BJ (cell line): ENCODE data around the gene WDFY2. TPM values are rescaled to one million over a fixed set of nuclear protein-coding genes. Genes with fewer than 3 reads are reported as not detected.

Experiments used
- CTCF ChIA-PET: fragments of 350-600 bp; formaldehyde crosslinking; extraction: SDS; loops from one replicate; lab custom pipeline; 2021; ENCODE audit warnings: antibody characterized with exemption, inconsistent platforms; lab: Yijun Ruan, JAX
- POLR2A ChIA-PET: fragments of 300-600 bp; sonication (Branson Sonifier 250); formaldehyde crosslinking; extraction: SDS; loops from one replicate; lab custom pipeline; 2021; ENCODE audit warnings: antibody characterized with exemption; lab: Charles Lee
- DNase-seq: peaks from one replicate; pipeline ENCODE4 v3.0.0-alpha.2; 2011; ENCODE audit warnings: low read depth
- H3K27me3 ChIP-seq: 2 replicates; pipeline ENCODE4 v1.6.0; 2011; ENCODE audit warnings: low read length; ENCODE audit not compliant: control insufficient read depth, insufficient read depth
- H3K36me3 ChIP-seq: 2 replicates; pipeline ENCODE4 v1.5.1; 2011; ENCODE audit warnings: low read length; ENCODE audit not compliant: control insufficient read depth, insufficient read depth
- H3K4me3 ChIP-seq: 2 replicates; pipeline ENCODE4 v1.5.1; 2011; ENCODE audit warnings: low read depth, mild to moderate bottlenecking, control low read depth, low read length
- CTCF ChIP-seq: IDR thresholded peaks from 2 replicates; pipeline ENCODE4 v1.5.1; 2011; ENCODE audit warnings: low read depth, mild to moderate bottlenecking, control low read depth, inconsistent platforms, low read length, moderate library complexity; ENCODE audit not compliant: insufficient read depth
- polyA minus RNA-seq: library from RNA; depleted of rRNA, polyadenylated mRNA; stranded (reverse); fragments of >200 nt; gene quantifications from 2 replicates; pipeline ENCODE4 v1.2.3, GENCODE V29; 2011; rRNA and poly(A)+ RNA removed
- polyA plus RNA-seq: library from polyadenylated mRNA; depleted of rRNA; stranded (reverse); fragments of >200 nt; gene quantifications from 2 replicates; pipeline ENCODE4 v1.2.3, GENCODE V29; 2011; rRNA removed

The WDFY2 gene
- polyA plus RNA-seq (4.3 and 5.6 TPM in 2 replicates), polyA minus RNA-seq (8.9 and 9.0 TPM in 2 replicates)

GRCh38 chr13:51583875-51584730 is at the start of gene WDFY2:
Gene WDFY2, plus strand, starts transcription at chr13:51584462. Its CDS starts 226 bp downstream, at chr13:51584688.
- TF ChIP-seq CTCF = no peak
- no peaks in the 10 kb centered on the region for H3K27me3 ChIP-seq
- ChIA-PET POLR2A (interaction anchor here (0.7 to 1.9 kb wide), 3 partner anchors 131 to 610 kb away, joined by 3 to 11 read pairs (median 3); partner anchors contain the start of gene INTS6), CTCF (interaction anchor here (0.6 kb wide), 1 partner anchor 1655 kb away, joined by 3 read pairs; no protein-coding TSS in a partner anchor)
- peak; percentile 100 for DNase-seq
- peak within 1 kb of the TSS; percentile 89 for H3K4me3 ChIP-seq
- H3K36me3 ChIP-seq = no peaks in the 10 kb centered on the region

DNA sequence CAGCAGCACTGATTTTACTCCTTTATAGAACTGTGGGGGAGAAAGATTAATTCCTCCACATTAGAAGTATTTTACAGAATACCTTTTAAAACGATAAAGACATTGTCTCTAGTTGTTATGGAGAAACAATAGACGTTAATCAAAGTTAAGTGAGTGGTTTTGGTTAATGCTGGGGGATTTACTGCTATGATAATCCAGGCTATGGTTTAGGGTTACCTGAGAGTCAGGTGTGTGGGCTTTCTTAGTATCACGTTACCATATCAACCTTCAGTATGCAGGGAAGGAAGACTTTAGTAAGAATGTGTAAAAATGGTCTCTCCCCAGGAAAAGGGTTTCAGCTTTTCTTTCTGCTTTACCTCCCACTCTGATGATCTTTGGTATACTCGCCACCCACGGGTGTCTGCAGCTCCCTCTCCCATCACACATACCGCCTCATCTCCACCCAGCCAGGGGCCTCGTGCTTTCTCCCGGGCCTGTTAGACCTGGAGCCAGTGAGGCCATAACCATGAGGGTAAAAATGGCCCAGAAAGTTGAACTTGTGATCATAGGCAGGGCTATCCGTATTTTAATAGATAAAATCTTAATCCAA is 45.6 kb upstream of the WDFY2 start:
- Histone ChIP-seq H3K36me3 (no peaks in the 10 kb centered on the region), H3K4me3 (no peak overlapping the region), H3K27me3 (no peaks in the 10 kb centered on the region)
- no peak for DNase-seq
- ChIA-PET CTCF (no interaction called here), POLR2A (no interaction called here)
- no peak for TF ChIP-seq CTCF

GRCh38 chr13:51539887-51540286 is 44.4 kb upstream of the WDFY2 start:
- TF ChIP-seq CTCF = no peak
- DNase-seq = no peak
- no peaks in the 10 kb centered on the region for H3K27me3 ChIP-seq
- no peaks in the 10 kb centered on the region for H3K36me3 ChIP-seq
- ChIA-PET CTCF (no interaction called here), POLR2A (no interaction called here)
- H3K4me3 ChIP-seq = no peak overlapping the region

GRCh38 chr13:51541037-51541436 is 43.2 kb upstream of the WDFY2 start:
- POLR2A ChIA-PET = no interaction called here
- no peak for DNase-seq
- no peaks in the 10 kb centered on the region for H3K36me3 ChIP-seq
- TF ChIP-seq CTCF = no peak
- H3K27me3 ChIP-seq = no peaks in the 10 kb centered on the region
- H3K4me3 ChIP-seq = no peak overlapping the region
- CTCF ChIA-PET = interaction anchor here (0.6 kb wide), 1 partner anchor 12 kb away, joined by 3 read pairs; no protein-coding TSS in a partner anchor

GRCh38 chr13:51541809-51542258 is 42.4 kb upstream of the WDFY2 start:
- DNase-seq = no peak
- TF ChIP-seq CTCF = no peak
- no peaks in the 10 kb centered on the region for H3K27me3 ChIP-seq
- no peak overlapping the region for H3K4me3 ChIP-seq
- CTCF ChIA-PET = interaction anchor here (1.3 kb wide), 1 partner anchor 12 kb away, joined by 3 read pairs; no protein-coding TSS in a partner anchor
- no peaks in the 10 kb centered on the region for H3K36me3 ChIP-seq
- POLR2A ChIA-PET = no interaction called here
